ENCODE data around the gene ZKSCAN3.

Gene ZKSCAN3

GRCh38 chr6:28413681-28414080, 63.9 kb downstream of the ZKSCAN3 start:
- no peak overlapping the region for H3K4me3 Mint-ChIP-seq
- H3K9me3 Mint-ChIP-seq, result peaks cover 4% of the 10 kb centered on the region
- H3K4me1 Mint-ChIP-seq (ENCODE audit: low read depth), result peaks cover 5% of the 10 kb centered on the region
- H3K27me3 Mint-ChIP-seq, result peaks cover 28% of the 10 kb centered on the region
- H3K36me3 Mint-ChIP-seq (ENCODE audit: low read depth), result no peaks in the 10 kb centered on the region
- no peak overlapping the region for H3K27ac Mint-ChIP-seq
